ENCODE data around the gene HACD3. TPM values are rescaled to one million over a fixed set of nuclear protein-coding genes. Genes with fewer than 3 reads are reported as not detected.

The HACD3 gene
- total RNA-seq, 1 donor from 2014 or later, result 56.8 TPM

DNA sequence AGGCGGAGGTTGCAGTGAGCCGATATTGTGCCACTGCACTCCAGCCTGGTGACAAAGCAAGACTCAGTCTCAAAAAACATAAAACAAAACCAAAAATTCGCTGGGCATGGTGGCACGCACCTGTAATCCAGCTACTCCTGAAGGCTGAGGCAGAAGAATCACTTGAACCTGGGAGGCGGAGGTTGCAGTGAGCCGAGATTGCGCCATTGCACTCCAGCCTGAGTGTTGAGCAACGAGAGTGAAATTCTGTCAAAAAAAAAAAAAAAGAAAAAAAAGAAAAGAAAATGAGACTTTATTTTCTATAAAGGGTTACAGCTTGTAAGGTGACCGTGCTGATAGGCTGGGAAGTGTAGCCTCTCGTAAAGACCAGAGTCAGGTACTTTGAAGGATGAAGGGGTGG is 6.0 kb upstream of the HACD3 start:
- ATAC-seq, result no peak
- peak; percentile 63 for DNase-seq
- H3K4me1 ChIP-seq, result no peaks in the 10 kb centered on the region
- no peaks in the 10 kb centered on the region for H3K27me3 ChIP-seq
- TF ChIP-seq, protein P1, sequence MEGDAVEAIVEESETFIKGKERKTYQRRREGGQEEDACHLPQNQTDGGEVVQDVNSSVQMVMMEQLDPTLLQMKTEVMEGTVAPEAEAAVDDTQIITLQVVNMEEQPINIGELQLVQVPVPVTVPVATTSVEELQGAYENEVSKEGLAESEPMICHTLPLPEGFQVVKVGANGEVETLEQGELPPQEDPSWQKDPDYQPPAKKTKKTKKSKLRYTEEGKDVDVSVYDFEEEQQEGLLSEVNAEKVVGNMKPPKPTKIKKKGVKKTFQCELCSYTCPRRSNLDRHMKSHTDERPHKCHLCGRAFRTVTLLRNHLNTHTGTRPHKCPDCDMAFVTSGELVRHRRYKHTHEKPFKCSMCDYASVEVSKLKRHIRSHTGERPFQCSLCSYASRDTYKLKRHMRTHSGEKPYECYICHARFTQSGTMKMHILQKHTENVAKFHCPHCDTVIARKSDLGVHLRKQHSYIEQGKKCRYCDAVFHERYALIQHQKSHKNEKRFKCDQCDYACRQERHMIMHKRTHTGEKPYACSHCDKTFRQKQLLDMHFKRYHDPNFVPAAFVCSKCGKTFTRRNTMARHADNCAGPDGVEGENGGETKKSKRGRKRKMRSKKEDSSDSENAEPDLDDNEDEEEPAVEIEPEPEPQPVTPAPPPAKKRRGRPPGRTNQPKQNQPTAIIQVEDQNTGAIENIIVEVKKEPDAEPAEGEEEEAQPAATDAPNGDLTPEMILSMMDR (IDR thresholded peaks at IDR 0.05), result no peak
- H3K36me3 ChIP-seq, result no peaks in the 10 kb centered on the region
- H3K27ac ChIP-seq, result peak overlapping the region; percentile 11
- H3K9me3 ChIP-seq, result no peaks in the 10 kb centered on the region
- H3K4me3 ChIP-seq, result no peak overlapping the region
- intact Hi-C loops (cut with DNase I), result no loop called here

DNA sequence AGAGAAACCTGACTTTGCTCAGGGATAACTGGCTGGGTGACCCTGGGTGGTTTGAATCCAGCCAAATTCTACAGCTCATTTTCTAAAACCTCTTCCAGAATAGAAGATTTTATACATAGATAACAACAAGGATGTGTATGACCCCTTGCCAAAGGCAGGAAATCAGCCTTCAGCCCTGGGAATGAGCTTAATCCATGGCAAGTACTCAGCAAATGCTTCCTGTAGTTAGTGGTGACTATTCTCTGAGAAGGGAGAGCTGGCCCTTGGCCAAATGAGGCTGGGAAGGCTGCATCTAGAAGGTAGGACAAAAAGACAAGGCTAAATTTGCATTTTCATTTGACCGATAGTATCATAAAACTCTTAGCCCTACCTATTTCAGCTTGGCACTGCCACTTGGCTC is 4.6 kb upstream of the HACD3 start:
- peaks cover 5% of the 10 kb centered on the region for H3K4me1 ChIP-seq
- DNase-seq, result no peak
- H3K4me3 ChIP-seq, result no peak overlapping the region
- TF ChIP-seq, protein P1 (IDR thresholded peaks at IDR 0.05), result no peak
- no peak for ATAC-seq
- no peaks in the 10 kb centered on the region for H3K9me3 ChIP-seq
- intact Hi-C loops (cut with DNase I), result no loop called here
- H3K27me3 ChIP-seq, result no peaks in the 10 kb centered on the region
- H3K36me3 ChIP-seq, result no peaks in the 10 kb centered on the region
- H3K27ac ChIP-seq, result no peak overlapping the region

DNA sequence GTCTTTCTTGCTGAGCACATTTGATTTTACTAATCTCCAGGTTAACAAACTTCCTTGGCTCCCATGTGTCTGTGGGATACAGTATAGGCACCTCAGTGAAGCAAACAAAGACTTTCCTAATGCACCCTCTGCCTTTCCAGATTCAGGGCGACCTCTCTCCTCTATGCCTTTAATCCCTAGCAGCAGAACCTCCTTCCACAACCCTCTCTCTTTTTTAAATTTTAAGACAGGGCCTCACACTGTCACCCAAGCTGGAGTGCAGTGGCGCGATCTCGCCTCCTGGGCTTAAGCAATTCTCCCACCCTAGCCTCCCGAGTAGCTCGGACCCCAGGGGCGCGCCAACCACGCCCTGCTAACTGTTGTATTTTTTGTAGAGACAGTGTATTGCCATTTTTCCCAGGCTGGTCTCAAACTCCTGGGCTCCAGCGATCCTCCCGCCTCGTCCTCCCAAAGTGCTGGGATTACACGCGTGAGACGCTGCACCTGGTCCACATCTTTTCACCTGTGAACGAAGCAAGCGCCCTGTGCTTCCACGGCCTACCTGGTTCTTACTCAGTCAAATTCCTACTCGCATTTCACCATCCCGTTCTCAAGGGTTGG is 1.7 kb upstream of the HACD3 start:
- no peak for ATAC-seq
- Histone ChIP-seq H3K27me3 (no peaks in the 10 kb centered on the region), H3K4me1 (peaks cover 17% of the 10 kb centered on the region), H3K36me3 (no peaks in the 10 kb centered on the region), H3K9me3 (no peaks in the 10 kb centered on the region), H3K27ac (no peak overlapping the region), H3K4me3 (no peak overlapping the region)
- no peak for DNase-seq
- TF ChIP-seq, protein P1 (IDR thresholded peaks at IDR 0.05), result no peak
- intact Hi-C loops (cut with DNase I), result no loop called here

DNA sequence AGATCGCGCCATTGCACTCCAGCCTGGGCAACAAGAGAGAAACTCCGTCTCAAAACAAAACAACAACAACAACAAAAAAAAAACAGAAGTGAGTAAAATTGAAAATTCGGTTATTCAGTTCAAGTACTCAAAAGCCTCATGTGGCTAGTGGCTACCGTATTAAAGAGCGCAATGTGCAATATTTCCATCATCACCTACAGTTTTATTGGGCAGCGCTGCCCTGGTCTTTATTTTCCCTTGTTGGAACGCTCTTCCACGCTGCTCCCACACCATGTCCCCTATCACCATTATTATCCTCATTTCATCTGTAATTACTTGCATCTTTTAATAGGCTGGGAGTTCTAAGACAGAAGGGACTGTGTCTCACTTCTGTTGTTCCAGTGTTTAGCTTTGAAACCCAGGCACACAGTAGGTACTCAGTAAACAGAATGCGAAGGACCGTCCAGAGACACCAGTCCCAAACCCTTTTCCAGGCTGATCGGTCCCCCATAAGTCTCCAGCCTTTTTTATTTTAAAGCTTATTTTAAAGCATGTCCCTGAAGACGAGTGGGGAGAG is 423 bp upstream of the HACD3 start:
- peak overlapping the region; percentile 94 for H3K4me3 ChIP-seq
- H3K27me3 ChIP-seq, result no peaks in the 10 kb centered on the region
- TF ChIP-seq, protein P1 (IDR thresholded peaks at IDR 0.05), result no peak
- DNase-seq (no peak), ATAC-seq (no peak)
- intact Hi-C loops (cut with DNase I), result no loop called here
- peaks cover 17% of the 10 kb centered on the region for H3K4me1 ChIP-seq
- no peaks in the 10 kb centered on the region for H3K36me3 ChIP-seq
- H3K9me3 ChIP-seq, result no peaks in the 10 kb centered on the region
- H3K27ac ChIP-seq, result peak overlapping the region; percentile 81

DNA sequence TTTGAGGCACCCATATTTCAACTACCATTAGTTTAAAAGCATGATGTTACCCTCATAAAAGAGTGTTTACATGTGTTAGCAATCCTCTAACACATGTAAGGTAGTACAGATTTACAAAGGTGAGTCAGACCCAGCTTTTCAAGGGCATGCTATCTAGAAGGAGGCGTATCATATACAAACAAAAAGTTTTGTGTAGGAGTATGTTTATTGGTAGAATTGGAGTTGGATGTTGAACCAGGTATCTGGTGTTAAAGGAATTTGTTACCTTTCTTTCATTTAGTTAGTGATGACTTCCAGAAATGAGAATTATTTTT is 2.4 kb downstream of the HACD3 start:
- no peak for DNase-seq
- no peak overlapping the region for H3K27ac ChIP-seq
- no peaks in the 10 kb centered on the region for H3K27me3 ChIP-seq
- TF ChIP-seq, protein P1 (IDR thresholded peaks at IDR 0.05), result no peak
- peaks cover 17% of the 10 kb centered on the region for H3K4me1 ChIP-seq
- intact Hi-C loops (cut with DNase I), result no loop called here
- H3K9me3 ChIP-seq, result no peaks in the 10 kb centered on the region
- H3K36me3 ChIP-seq, result no peaks in the 10 kb centered on the region
- no peak for ATAC-seq
- H3K4me3 ChIP-seq, result no peak overlapping the region
